22Rv1 (cell line): ENCODE results near the gene FAM234A.

ENCODE experiments used
- ZFX ChIP-seq: fragments of 450-650 bp; IDR thresholded peaks from 2 replicates; pipeline ENCODE4 v1.6.1; 2017; ENCODE audit warnings: antibody characterized with exemption, borderline replicate concordance
- TF ChIP-seq, protein P1 (sequence below): fragments of 450-650 bp; IDR thresholded peaks from 2 replicates; pipeline ENCODE4 v1.5.1; 2017; ENCODE audit warnings: mild to moderate bottlenecking

GRCh38 chr16:193441-193840, 41.2 kb upstream of the FAM234A start:
- TF ChIP-seq, protein P1, sequence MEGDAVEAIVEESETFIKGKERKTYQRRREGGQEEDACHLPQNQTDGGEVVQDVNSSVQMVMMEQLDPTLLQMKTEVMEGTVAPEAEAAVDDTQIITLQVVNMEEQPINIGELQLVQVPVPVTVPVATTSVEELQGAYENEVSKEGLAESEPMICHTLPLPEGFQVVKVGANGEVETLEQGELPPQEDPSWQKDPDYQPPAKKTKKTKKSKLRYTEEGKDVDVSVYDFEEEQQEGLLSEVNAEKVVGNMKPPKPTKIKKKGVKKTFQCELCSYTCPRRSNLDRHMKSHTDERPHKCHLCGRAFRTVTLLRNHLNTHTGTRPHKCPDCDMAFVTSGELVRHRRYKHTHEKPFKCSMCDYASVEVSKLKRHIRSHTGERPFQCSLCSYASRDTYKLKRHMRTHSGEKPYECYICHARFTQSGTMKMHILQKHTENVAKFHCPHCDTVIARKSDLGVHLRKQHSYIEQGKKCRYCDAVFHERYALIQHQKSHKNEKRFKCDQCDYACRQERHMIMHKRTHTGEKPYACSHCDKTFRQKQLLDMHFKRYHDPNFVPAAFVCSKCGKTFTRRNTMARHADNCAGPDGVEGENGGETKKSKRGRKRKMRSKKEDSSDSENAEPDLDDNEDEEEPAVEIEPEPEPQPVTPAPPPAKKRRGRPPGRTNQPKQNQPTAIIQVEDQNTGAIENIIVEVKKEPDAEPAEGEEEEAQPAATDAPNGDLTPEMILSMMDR = no peak
- TF ChIP-seq ZFX = no peak
